NB4 (cell line): ENCODE results near the gene AUH.
A peak's percentile ranks its signal among the peaks of the same experiment; 100 is the strongest.

ENCODE experiments used
- MYC ChIP-seq: IDR thresholded peaks from 2 replicates; pipeline ENCODE4 v1.6.1; 2011; ENCODE audit warnings: low read depth, low read length
- POLR2A ChIP-seq: IDR thresholded peaks from 2 replicates; pipeline ENCODE4 v1.6.1; 2011; ENCODE audit warnings: mild to moderate bottlenecking; ENCODE audit not compliant: insufficient read length; ENCODE audit errors: extremely low read depth
- TF ChIP-seq, protein P1 (sequence below): IDR thresholded peaks from one replicate; pipeline ENCODE4 v1.5.1; 2012; ENCODE audit warnings: low read depth, low read length

DNA sequence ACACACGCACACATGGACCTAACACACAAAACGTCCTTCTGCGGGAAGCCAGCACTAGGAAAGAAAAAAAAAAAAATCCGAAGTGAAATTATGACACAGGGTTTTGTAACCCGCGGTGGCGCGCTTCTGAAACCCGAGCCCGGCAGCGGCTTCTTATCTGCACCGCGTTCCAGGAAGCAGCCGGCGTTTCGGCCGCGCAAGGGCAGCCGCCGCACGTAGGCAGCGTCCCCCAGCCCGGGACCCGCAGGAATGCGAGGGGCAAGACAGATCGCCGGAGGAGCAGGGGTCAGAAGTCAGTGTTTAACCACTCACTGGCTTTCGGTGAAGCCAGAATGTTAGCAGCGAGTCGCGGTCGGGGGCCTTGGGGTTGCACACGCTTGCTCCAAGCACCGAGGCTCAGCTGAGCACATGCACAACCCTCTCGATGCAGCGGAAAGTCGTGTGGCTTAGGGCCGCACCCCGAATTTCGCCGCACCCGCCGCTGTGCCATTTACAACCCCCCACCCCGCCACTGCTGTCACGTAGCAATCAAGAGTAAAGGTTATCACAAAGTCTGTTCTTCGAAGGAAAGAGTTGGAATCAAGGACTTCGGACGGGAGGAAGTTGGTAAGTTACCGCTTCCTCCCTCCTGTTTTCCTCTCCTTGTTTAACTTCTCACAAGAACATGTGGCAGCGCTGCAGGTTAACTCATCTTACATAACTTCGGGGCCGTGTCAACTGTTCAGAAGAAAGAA lies 167.9 kb downstream of the AUH start:
- TF ChIP-seq, protein P1, sequence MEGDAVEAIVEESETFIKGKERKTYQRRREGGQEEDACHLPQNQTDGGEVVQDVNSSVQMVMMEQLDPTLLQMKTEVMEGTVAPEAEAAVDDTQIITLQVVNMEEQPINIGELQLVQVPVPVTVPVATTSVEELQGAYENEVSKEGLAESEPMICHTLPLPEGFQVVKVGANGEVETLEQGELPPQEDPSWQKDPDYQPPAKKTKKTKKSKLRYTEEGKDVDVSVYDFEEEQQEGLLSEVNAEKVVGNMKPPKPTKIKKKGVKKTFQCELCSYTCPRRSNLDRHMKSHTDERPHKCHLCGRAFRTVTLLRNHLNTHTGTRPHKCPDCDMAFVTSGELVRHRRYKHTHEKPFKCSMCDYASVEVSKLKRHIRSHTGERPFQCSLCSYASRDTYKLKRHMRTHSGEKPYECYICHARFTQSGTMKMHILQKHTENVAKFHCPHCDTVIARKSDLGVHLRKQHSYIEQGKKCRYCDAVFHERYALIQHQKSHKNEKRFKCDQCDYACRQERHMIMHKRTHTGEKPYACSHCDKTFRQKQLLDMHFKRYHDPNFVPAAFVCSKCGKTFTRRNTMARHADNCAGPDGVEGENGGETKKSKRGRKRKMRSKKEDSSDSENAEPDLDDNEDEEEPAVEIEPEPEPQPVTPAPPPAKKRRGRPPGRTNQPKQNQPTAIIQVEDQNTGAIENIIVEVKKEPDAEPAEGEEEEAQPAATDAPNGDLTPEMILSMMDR = no peak
- no peak for TF ChIP-seq POLR2A
- TF ChIP-seq MYC = peak; percentile 81
